Measurements from ENCODE around the gene LRMDA.

LRMDA gene

DNA sequence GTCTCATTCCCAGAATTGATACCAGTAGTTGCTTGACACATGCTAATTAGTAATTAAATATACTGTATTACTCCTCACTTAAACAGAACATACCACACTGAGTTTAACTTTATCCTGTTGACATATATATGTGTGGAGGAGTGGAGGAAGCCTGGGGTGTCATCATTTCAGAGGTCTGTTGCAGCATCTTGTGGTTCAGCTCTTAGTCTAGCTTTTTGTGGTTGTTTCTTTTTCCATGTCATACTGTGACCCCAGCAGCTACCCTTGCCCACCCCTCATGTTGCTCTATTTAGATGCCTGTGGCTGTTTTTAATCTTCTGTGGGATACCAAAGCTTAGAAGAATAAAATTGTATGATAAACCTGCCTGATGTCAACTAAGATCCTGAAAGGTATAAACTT, 875.4 kb downstream of the LRMDA start:
- no peak for DNase-seq (ENCODE audit: low spot score)

DNA sequence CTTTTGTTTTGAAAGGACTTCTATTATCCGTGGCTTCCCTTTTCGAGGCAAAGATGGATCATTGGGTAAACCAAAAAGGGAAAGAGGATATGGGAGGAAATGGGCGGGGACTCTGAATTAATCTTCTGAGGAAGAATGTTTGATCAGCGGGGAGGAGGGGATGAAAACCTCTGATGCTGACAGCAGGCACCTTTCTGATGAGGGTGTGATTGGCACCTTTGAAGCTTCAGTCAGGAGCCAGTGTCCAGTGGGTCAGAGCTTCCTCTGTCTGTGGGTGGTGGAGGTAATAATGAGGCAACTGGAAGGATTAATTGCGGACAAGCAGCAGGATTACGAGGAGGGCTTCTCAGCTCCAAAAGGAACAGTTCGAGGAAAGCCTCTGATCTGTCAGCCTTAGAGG, 877.6 kb downstream of the LRMDA start:
- DNase-seq (ENCODE audit: low spot score): no peak

DNA sequence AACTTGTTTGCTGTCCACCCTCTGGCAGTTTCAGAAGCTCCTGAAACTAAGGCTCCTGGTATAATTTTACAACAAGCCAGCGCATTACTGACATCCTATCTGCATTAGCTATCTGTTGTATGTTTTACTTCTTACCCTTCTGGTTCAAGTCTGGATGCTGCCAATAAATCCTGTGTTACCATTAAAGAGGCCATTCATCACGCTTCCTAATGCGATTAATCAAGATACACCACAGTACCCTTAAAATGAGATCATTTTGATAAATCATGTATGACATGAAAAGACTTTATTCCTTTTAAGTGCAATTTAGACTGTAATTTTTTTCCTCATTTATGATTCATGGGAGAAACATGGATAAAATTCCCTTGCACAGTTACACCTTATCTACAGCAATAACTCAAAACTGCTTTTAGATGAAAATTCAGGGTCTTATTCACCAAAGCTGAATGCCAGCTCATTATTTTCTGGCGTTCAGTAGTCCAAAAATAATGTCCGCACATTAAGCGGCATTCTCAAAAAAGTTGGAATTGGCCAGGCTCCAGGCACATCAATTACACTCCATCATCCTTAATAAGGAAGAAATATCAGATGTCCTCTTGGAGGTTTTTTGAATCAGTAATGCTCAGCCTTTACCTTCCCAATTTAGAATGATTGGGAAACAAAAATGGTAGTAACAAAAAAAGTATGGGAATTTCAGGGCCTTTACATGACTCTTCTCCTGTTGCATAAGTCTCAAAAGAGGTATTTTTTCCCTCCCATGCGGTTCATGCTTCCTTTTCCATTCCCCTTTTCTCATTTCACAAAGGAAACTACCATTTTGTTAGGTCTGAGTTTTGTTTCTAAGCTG, 878.5 kb downstream of the LRMDA start:
- DNase-seq (ENCODE audit: low spot score): no peak

DNA sequence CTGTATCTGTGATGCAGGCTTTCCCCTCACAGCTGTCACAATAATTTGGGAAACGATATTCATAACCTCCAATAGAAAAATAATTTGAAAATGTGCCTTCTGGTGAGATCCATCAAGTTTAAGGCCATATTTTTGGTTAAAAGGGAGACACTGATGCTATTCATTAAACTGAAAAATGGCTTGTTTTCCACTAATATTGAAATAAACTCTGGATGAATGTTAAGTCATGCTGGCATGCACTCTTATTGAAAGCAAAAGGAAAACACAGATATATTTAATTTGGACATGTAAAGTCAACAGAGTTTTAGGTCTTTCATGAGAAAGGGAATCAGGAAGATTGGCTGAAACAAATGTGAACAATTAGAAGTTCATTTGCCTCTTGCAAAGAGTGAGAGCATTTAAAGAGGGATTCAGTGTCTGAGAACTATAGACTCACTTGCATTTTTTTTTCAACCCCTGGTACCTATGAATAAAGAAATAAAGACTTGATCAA, 879.2 kb downstream of the LRMDA start:
- DNase-seq (ENCODE audit: low spot score): no peak

DNA sequence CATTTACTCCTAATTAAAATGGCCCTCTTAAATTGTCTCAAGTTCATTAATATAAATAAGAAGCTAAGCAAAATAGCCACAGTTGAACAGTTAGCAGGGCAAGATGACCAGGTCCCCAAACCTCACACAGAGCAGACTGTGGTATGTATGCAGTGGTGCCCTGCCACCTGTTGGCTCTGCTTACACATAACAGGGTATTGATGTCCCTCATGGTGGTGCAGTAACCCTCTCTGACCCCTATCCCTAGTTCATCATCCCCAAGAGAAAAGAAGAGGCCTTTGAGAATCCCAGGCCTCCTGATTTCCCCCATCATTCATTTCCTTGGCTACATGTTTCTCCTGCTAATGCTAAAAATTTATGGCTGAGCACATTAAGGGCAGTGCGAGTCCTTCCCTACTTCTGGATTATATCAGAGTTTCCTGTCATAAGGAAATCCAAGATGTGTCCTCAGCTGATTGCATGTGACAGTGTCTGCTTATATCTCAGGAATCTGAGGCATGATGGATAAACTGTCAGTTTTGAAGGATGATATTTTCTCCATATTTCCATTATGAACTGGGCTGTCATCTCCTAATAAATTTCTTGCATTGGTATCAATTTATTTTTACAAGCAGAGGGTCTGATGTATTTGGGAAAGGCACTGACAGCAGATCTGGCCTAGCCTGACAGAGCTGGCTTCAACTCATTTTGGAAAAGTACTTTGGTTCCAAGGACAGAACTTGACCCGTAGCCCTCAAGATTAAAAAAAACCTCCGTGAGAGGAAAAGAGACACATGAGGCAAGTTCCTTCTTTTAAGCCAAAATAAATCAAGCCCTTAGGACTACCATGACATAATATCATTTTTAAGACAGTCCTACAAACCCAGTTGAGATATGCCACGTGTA, 880.6 kb downstream of the LRMDA start:
- no peak for DNase-seq (ENCODE audit: low spot score)

DNA sequence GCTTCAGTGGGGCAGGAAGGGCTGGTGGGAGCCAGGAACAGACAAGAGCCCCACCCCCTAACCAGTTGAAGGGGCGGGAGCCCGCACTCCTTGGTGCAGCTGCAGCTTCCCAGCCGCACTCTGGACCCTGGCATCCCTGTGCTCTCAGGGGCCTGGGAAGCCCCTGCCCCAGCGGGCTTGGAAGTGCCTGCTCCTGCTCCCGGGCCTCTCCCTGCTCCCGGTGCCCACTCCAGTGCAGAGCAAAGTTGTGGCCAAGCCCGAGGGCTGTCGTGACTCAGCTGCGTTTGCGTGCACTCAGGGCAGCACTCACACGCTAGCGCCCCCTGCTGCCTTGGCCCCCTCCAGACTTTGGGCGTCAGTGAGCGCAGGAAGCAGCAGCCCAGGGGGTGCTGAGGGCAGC, 883.8 kb downstream of the LRMDA start:
- DNase-seq (ENCODE audit: low spot score): no peak

DNA sequence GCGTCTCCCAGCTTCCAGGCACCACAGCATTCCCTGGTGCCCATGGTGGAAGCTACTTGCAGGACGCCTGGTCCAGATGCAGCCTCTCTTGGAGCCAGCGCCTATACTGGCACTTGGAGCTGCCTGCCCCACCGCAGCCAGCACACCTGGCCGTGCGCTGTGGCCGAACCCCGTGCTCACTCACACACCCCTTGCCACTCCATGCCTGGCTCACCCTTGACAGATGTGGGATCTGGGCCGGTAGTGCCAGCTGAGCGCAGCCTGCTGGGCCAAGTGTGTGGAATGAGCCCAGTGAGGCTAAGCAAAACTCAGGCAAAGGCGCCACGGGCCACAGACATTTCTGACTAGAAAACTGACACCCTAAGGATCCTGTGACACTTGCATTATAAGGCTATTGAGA, 884.8 kb downstream of the LRMDA start:
- no peak for DNase-seq (ENCODE audit: low spot score)

DNA sequence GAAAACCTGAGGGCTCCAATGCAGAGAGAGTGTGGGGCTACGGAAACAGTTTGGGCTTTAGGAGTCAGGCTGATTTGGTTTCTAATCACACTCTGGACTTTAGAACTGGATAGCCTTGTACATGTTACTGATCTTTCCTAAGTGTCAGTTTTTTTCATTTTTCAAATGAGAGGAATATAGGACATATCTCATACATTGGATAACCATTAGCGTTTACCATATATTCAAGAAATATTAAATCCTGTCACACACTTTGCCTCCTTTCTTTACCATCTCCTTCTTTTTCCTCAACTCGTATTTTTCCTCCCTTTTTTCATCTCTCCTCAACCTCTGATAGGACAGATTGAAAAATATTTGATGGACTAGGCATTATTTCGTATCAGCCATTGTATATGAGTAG, 885.7 kb downstream of the LRMDA start:
- DNase-seq (ENCODE audit: low spot score): no peak

DNA sequence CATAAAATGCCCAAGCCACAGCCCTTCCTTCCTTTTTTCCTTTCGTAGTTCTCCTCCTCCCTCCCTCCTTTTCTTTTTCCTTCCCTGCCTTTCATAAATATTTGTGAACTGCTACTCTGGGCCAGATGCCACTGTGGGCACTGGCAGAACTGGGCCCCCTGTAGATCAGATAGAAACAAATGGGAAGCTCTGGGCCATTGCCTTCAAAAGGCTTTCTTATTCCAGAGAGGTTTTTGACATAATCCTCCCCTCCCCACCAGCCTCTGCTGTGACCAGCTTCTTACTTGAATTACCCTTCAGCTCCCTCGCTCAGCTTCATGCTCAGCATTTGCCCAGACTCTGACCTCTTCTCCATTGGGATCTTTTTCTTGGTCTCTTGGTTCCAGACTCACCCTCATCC, 886.8 kb downstream of the LRMDA start:
- no peak for DNase-seq (ENCODE audit: low spot score)

DNA sequence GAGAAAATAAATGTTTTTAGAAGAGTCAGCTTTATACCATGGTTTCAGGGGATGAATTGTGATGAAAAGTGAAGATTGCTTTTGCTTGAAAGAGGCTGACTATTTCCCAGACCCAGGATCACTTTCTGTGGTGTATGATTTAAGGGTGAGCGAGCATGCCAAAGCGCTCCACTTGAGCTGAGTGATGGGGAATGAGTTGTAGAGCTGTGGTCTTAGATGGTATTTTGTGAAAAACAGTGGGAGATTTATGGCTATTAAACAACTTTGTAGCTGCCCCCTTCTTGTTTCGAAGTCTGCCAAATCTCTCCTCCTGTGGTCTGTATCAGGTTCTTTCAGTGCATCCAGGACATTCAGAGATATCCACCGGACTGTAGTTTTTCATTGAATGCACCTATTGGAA, 888.2 kb downstream of the LRMDA start:
- DNase-seq (ENCODE audit: low spot score): no peak

DNA sequence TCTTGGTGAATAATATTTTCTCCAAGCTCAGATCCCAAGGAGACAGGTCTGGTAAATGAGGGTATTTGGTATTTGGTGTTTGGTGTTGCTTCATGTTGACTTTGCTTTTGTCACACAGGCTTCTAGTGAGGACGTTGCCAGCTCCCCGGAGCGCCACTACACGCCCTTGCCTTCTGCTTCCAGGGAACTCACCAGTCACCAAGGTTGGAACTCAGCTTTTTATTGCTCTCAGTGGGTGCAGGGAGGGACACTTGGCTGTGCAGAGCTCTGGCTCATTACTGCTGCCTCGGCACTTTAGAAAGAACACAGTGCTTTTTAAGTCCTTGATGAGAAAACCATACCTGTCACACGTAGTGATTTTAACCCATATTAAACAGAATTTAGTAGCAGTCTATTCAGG, 892.9 kb downstream of the LRMDA start:
- peak; percentile 14 for DNase-seq (ENCODE audit: low spot score)

DNA sequence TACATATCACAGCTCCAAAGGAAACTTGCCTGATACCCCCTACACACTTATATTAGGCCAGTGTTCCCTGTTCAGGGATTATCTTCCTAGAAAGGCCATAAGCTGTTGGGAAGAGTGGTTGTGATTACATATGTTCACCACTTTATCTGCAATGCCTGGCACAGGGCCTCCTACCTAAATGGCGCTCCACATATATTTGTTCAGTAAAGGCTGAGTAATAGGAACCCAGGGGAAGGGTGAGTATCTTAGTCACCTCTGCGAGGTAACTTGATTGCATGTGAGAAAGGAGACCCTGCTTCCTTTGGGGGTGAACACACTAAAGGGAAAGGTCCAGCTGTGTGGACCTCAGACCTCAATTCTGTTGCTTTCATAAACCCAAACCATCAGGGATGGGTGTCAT, 896.0 kb downstream of the LRMDA start:
- no peak for DNase-seq (ENCODE audit: low spot score)

DNA sequence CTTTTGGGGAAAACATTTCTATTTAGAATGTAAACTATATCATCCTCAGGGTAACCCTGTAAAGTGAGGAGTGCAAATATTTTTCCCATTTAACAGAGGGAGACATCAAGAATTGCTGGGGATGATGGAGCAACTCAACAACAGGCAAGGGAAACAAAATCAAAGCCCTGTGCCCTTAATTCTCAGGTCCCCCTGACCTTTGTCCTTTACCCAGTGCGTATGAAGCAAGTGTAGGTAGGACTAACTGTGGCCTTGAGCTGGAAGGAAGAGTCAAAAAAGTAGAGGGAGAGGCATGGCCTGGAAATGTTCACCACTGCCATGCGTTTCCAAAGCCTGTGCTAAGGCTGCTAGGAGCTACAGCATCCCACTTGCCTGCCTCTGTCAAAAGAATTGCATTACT, 896.9 kb downstream of the LRMDA start:
- DNase-seq (ENCODE audit: low spot score): no peak

DNA sequence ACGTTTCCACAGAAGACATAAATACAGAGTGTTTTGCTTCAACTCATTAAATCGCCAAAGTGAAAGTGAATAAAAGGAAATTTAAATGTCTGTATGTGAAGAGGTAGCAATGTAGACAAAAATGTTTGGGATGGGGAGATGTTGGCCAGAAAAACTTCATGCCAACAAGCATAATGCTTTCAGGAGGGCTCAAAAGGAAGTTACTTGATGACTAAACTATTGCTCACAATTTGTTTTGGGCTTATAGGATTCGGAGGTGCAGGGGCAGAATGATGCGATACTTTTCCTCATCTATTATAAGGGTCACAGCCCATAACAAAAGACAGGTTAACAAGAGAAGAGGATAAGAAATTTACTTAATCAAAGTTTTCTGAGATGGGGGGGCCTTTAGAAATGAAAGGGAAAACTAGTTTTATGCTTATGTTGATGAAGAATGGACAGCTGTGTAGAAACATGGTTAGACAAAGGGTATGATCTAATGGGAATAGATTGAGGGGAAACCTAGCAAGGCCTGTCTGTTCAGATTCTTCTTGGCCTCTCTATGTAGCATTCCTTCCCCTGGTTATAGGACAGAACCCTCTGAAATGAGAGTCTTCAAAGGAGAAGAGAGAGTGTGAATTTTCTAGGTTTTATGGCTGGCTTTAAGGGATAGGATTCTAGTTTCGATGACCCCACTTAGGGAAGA, 898.6 kb downstream of the LRMDA start:
- no peak for DNase-seq (ENCODE audit: low spot score)

DNA sequence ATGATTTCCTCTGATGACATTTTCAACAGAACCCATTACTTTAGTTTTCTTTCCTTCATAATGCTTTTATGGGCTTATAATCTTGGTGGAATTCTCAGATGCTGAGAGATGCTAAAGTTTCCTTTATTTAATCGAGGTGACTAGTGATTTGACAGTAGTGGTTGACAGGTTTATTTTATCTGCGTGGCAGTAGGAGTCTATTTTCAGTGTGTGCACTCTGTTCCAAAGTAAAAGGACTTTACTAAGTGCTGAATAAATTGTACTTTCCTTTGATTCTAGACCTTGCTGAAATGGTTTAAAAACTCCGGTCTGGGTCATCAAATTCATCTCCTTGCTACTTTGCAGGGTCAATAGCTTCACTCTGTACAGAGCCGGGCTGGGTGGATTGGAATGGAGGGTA, 900.3 kb downstream of the LRMDA start:
- DNase-seq (ENCODE audit: low spot score): no peak

DNA sequence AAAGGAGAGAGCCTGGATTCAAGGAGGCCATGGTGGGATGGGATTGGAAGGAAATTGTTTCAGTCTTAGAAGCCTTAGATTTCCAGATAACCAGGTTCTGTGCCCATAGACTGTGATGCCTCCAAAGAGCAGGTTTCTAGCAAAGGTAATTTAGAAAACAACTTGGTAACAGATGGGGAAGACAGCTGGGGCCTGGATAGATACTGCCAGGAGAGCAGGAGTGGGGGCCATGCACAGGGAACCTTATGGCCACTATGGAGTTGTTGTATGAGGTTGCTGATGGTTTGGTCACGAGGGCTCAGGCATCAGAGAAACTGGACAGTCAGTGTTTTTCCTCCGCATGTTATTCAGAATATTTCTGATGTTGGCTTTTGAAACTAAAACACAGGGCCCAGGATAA, 901.9 kb downstream of the LRMDA start:
- no peak for DNase-seq (ENCODE audit: low spot score)

DNA sequence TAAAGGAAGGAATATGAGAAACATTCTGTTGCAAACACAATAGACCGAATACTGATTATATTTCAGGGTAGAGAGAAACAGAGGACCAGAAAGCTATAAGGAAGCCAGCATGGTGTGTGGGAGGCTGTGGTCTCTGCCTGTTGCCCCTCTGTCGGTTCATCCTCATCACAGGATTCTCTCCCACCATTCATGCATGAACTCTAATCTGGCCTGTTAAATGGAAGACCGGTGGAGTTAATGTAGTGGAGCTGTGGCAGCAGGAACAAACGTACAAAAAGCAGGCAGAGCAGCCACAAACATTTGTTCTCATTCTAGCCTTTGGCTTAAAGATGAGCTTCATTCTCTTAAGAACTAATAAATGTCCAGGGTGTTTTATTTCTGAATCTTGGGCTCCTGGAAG, 902.4 kb downstream of the LRMDA start:
- no peak for DNase-seq (ENCODE audit: low spot score)

DNA sequence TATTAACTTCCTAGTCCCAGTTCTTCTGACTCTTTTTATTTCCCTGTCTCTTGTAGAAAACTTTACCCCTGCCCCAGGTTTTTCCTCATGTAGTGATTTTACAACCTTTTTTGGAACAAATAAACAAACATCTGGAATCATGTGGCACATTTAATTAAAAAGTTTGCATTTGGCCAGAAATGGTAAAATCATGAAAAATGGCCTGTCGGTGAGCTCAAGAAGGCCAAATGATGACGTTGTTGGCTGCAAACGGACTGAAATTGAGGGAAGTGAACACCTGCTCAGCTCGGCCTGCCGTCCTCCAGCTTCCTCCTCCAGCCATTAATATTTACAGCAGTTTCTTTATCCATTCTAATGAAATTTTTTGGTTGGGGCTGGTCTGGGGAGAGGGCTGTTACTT, 902.8 kb downstream of the LRMDA start:
- DNase-seq (ENCODE audit: low spot score): no peak

DNA sequence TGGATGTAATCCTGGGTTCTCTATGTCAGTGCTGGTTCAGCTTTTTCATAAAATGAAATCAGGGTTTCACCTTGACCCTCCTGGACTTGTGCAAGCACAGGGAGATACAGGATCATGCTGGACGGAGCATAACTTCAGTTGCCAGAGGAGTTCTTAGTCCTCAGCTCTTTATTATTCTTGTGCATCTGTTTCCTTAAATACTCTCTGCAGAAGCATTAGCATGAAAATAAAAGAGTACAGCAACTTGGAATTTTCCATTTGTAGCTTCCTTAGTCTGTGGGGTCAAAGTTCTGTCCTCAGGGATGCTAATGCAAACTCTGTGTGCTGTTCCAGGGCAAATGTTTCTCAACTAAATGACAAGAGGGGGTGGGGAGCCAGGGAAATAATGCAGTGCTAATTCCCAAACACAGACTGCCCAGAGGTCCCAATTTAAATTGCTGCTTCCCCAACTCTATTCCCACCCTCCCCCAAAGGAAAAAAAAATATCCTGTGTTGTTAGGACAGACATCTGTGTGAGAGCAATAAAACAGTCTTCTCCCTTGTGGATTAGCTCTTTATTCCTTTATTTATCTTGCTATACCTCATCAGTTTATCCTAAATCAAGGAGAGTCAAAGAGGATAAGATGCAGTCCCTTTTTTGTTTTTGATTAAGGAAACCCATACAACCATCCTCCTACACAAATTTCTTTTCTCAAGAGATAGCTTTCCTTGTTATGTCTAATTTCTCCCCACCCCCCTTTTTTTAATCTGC, 905.0 kb downstream of the LRMDA start:
- no peak for DNase-seq (ENCODE audit: low spot score)

DNA sequence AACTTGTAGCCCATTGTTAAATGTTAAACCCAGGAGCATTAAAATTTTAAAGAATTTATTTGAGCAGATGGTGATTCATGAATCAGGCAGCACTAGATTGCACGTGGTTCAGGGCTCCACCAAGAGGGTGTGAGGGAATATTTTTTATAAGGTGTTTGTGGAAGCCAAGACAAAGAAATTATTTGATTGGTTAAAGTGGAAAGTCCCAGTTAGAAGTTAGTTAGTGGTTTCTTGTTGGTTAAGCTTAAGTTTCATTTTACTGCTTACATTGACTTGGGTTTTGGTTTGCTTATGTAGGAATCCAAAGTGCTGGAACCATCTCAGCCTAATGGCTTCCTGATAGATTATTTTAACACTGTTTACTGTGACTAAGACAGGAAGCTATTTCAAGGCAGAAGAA, 906.2 kb downstream of the LRMDA start:
- DNase-seq (ENCODE audit: low spot score): no peak

DNA sequence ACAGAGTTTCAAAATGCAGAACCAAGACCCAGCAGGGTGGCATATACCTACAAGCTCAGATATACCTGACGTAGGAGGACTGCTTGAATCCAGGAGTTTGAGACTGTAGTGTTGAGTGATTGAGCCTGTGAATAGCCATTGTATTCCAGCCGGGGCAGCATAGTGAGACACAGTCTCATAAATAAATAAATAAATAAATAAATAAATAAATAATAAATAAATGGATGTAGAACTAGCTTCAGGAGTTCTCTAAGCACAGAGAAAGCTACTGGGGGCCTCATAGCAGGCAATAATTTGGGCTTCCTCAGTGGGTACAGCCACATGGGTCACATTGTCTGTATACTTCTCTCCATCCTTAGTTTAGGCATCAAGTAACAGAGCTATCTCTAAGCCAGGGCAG, 906.8 kb downstream of the LRMDA start:
- DNase-seq (ENCODE audit: low spot score): no peak

DNA sequence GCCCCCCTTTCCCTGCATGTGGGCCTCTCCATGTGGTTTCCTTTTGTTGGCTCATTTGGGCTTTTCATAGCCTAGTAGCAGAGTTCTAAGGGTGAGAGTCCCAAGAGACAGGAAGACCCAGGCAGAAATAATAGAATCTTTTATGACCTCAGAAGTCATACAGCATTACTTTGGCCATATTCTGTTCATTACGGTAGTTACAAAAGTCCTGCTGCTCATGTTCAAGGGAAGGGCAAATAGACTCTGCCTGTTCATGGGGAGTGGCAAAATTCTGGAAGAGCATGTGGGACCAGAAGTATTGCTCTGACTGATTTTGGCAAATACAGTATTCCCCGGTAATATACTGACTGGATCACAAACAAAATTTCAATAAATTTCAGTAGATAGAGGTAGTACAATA, 910.3 kb downstream of the LRMDA start:
- DNase-seq (ENCODE audit: low spot score): no peak

Measured in Ammon's horn (tissue), 1 donor.